Measurements from ENCODE around the gene SLC4A5. TPM values are rescaled to one million over a fixed set of nuclear protein-coding genes. Genes with fewer than 3 reads are reported as not detected.

Gene SLC4A5
- total RNA-seq, 4 donors from 2014 or later: 4.2 to 22.9 (median 9.5) TPM

DNA sequence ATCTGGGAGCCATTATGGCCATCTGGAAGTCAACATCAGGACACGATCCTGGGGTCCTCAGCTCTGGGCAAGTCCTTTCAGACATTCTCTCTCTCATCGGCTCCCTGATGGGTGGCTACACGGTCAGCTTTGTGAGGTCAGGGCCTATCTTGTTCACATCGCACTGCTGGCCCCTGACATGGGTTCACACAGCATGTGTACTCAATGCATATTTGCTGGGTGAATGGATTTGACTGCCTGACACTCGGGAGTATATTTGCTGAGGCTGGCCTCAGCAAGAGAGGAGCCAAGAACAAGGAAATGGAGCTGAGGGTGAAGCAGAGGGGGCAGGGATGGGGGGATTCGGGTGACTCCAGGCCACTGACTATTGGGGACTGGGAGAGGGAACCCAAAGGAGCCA is 50.5 kb downstream of the SLC4A5 start:
- Histone ChIP-seq H3K4me1 (no peaks in the 10 kb centered on the region), H3K27me3 (no peaks in the 10 kb centered on the region), H3K36me3 (peaks cover 0 to 34% (median 0%) of the 10 kb centered on the region in 3 donors), H3K4me3 (no peak overlapping the region), H3K27ac (peak overlapping the region in 2 of 4 donors; percentile 3 to 43), H3K9me3 (no peaks in the 10 kb centered on the region)
- DNase-seq (ENCODE audit: low spot score in 2 of 2): no peak
- WGBS, 2 donors: 58 to 72% methylated on average over 5 to 6 of the region's 6 CpGs
- TF ChIP-seq EP300 (IDR thresholded peaks at IDR 0.05) (no peak), POLR2A (IDR thresholded peaks at IDR 0.05) (no peak)
- TF ChIP-seq, protein P1, sequence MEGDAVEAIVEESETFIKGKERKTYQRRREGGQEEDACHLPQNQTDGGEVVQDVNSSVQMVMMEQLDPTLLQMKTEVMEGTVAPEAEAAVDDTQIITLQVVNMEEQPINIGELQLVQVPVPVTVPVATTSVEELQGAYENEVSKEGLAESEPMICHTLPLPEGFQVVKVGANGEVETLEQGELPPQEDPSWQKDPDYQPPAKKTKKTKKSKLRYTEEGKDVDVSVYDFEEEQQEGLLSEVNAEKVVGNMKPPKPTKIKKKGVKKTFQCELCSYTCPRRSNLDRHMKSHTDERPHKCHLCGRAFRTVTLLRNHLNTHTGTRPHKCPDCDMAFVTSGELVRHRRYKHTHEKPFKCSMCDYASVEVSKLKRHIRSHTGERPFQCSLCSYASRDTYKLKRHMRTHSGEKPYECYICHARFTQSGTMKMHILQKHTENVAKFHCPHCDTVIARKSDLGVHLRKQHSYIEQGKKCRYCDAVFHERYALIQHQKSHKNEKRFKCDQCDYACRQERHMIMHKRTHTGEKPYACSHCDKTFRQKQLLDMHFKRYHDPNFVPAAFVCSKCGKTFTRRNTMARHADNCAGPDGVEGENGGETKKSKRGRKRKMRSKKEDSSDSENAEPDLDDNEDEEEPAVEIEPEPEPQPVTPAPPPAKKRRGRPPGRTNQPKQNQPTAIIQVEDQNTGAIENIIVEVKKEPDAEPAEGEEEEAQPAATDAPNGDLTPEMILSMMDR (IDR thresholded peaks at IDR 0.05): no peak

DNA sequence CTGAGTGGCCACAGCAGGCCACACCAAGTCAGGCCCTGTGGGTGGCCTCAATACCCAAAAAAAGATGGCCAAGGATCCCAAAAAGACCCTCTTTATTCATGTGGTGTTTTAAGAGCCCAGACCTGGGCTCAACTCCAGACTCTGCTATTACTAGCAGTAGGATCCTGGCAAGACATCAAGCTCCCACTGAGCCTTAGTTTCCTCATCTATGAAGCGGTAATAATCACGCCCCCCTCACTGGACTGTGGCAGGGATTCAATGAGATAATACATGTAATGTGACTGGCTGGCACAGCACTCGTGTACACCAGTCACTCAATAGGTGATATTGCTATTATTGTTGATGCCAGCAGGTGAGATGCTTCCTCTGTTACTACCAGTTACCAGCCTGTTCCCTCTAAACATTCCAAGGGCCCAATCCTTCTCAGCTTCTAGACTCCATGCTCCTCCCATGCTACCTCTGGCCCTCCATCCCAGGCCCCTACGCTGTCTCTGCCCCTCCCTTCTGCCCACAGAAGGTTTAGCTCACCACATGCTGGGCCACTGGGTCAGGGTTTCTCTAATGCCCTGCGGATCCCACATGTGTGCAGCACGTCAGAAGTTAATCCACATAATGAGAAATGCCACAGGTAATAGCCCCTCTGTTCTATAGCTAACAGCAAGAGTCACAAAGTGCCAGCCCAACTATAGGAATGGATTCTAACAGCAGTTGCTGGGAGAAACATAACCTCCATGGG is 51.2 kb downstream of the SLC4A5 start:
- Histone ChIP-seq H3K27ac (peak overlapping the region in 1 of 4 donors; percentile 43), H3K36me3 (peaks cover 0 to 40% (median 0%) of the 10 kb centered on the region in 3 donors), H3K9me3 (no peaks in the 10 kb centered on the region), H3K4me1 (no peaks in the 10 kb centered on the region), H3K27me3 (no peaks in the 10 kb centered on the region), H3K4me3 (no peak overlapping the region)
- no peak for DNase-seq (ENCODE audit: low spot score in 2 of 2)
- TF ChIP-seq, protein P1 (IDR thresholded peaks at IDR 0.05): no peak
- TF ChIP-seq POLR2A (IDR thresholded peaks at IDR 0.05): no peak
- TF ChIP-seq EP300 (IDR thresholded peaks at IDR 0.05): no peak
- 78 to 86% methylated on average over 6 of the region's 6 CpGs for WGBS, 2 donors

DNA sequence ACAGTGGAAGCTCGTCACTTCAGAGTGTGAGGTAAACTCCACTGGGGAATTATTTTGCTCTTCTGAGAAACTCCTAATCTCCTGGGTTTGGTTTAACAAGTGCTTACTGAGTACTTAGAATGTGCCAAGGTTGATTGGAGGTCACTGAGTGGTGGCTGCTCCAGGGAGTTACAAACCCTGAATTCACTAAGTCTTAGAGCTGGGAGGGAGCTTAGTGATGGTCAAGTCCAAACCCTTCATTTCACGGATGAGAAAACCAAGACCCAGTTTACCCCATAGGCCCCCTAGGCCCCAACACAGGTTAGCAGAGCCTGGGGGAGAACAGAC is 52.0 kb downstream of the SLC4A5 start:
- WGBS, 2 donors: 71 to 86% methylated on average over 2 of the region's 2 CpGs
- Histone ChIP-seq H3K9me3 (no peaks in the 10 kb centered on the region), H3K27ac (no peak overlapping the region), H3K4me3 (no peak overlapping the region), H3K36me3 (peaks cover 0 to 49% (median 0%) of the 10 kb centered on the region in 3 donors), H3K4me1 (no peaks in the 10 kb centered on the region), H3K27me3 (no peaks in the 10 kb centered on the region)
- no peak for DNase-seq (ENCODE audit: low spot score in 2 of 2)
- TF ChIP-seq EP300 (IDR thresholded peaks at IDR 0.05) (no peak), POLR2A (IDR thresholded peaks at IDR 0.05) (no peak)
- TF ChIP-seq, protein P1 (IDR thresholded peaks at IDR 0.05): no peak

DNA sequence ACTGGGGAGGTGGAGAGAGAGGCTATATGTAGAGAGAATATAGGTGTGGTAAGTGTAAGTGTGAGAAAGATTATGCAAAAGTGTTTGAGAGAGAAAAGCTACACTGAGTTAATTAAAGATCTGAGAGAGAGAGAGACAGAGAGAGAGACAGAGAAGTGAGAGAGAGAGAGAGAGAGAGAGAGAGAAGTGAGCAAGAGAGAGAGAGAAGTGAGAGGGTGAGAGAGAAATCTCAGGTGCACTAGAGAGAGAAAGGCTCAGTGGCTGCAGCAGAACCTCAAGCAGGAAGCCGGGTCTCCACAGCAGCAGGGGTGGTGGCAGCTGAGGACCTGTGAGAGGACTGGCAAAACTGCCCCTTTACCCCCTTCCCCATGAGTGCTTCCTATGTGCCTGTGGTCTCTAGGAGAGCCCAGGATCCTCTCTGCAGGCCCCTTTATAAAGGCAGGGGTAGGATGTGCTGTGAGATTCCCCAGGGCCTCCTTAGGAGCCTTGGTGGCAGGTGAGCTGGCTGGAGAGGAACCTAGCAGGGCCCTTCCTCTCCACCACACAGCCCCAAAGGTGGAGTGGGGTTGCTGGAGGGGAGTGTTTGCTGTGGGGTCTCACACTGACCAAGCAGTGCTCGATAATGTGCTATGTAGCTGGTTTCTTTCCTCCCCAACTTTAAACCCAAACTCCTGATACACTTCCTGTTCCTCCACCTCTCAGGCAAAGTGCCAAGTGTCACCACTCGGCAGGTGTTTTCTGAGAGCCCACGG is 52.6 kb downstream of the SLC4A5 start:
- Histone ChIP-seq H3K36me3 (peaks cover 0 to 49% (median 0%) of the 10 kb centered on the region in 3 donors), H3K27ac (no peak overlapping the region), H3K27me3 (no peaks in the 10 kb centered on the region), H3K9me3 (no peaks in the 10 kb centered on the region), H3K4me1 (no peaks in the 10 kb centered on the region), H3K4me3 (no peak overlapping the region)
- DNase-seq (ENCODE audit: low spot score in 2 of 2): no peak
- WGBS, 2 donors: 62 to 74% methylated on average over 4 of the region's 4 CpGs
- TF ChIP-seq EP300 (IDR thresholded peaks at IDR 0.05) (no peak), POLR2A (IDR thresholded peaks at IDR 0.05) (no peak)
- TF ChIP-seq, protein P1 (IDR thresholded peaks at IDR 0.05): no peak

DNA sequence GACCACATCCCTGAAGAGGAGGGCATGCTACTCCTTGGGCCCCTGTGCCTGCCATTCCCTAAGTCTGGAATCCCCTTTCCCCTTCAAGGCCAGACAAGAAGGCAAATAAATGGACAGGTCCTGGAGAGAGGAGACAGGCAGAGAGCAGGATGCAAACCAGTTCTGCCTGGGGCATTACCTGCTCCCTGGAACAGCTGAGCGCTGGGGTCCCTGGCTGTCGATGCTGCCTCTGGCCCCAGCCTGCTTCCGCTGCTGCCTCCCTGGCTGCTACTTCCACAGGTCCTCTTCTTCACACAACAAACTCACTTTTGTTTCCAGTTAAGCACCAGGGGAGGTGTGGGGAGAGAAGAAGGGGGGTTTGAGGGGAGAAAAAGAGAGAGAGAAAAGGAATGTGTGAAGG is 53.1 kb downstream of the SLC4A5 start:
- no peak for DNase-seq (ENCODE audit: low spot score in 2 of 2)
- Histone ChIP-seq H3K36me3 (peaks cover 0 to 49% (median 0%) of the 10 kb centered on the region in 3 donors), H3K27me3 (no peaks in the 10 kb centered on the region), H3K4me3 (no peak overlapping the region), H3K4me1 (no peaks in the 10 kb centered on the region), H3K9me3 (no peaks in the 10 kb centered on the region), H3K27ac (no peak overlapping the region)
- TF ChIP-seq, protein P1 (IDR thresholded peaks at IDR 0.05): no peak
- TF ChIP-seq EP300 (IDR thresholded peaks at IDR 0.05) (no peak), POLR2A (IDR thresholded peaks at IDR 0.05) (no peak)
- WGBS, 2 donors: 67 to 84% methylated on average over 3 of the region's 3 CpGs
